IPS DF 6.9 (cell line): ENCODE measurements around the gene TOMM6.
"Not testable (repeated sequence)": the region's sequence is repeated elsewhere in the genome, so short reads cannot be mapped to it uniquely, and the experiment has no call there.

Source experiments
- DNase-seq: peaks from one replicate; pipeline ENCODE4 v3.0.0-alpha.2; 2013; ENCODE audit warnings: low read depth, low spot score
- H3K27ac ChIP-seq: one replicate; pipeline ENCODE4 v1.5.1; 2013; ENCODE audit warnings: low read length, control low read depth
- H3K27me3 ChIP-seq: 2 replicates; pipeline ENCODE4 v1.6.1; 2013; ENCODE audit warnings: mild to moderate bottlenecking, low read length; ENCODE audit not compliant: control insufficient read depth, insufficient read depth
- H3K36me3 ChIP-seq: 2 replicates; pipeline ENCODE4 v1.6.1; 2013; ENCODE audit warnings: low read length; ENCODE audit not compliant: control insufficient read depth, insufficient read depth
- H3K4me1 ChIP-seq: 2 replicates; pipeline ENCODE4 v1.6.1; 2013; ENCODE audit warnings: low read length; ENCODE audit not compliant: control insufficient read depth, insufficient read depth
- H3K4me3 ChIP-seq: 2 replicates; pipeline ENCODE4 v1.5.1; 2013; ENCODE audit warnings: mild to moderate bottlenecking, low read length
- H3K9me3 ChIP-seq: 2 replicates; pipeline ENCODE4 v1.6.1; 2013; ENCODE audit warnings: low read length, inconsistent platforms; ENCODE audit not compliant: control insufficient read depth, insufficient read depth
- WGBS: extraction: QIAGEN DNeasy Blood & Tissue Kit; methylation state at CpG from one replicate; pipeline ENCODE4 v1.1.7; 2013; ENCODE audit warnings: mixed read lengths, missing lambda C conversion rate; ENCODE audit not compliant: insufficient read length, insufficient coverage; 5-methylcytosine and 5-hydroxymethylcytosine counted together

The TOMM6 gene

GRCh38 chr6:41766043-41766664 lies 21.3 kb upstream of the TOMM6 start:
- no CpG with 5 or more reads among the region's 4 CpGs for WGBS
- not testable (repeated sequence) for H3K4me1 ChIP-seq, H3K36me3 ChIP-seq, H3K27ac ChIP-seq, H3K27me3 ChIP-seq, H3K9me3 ChIP-seq, DNase-seq, H3K4me3 ChIP-seq

DNA sequence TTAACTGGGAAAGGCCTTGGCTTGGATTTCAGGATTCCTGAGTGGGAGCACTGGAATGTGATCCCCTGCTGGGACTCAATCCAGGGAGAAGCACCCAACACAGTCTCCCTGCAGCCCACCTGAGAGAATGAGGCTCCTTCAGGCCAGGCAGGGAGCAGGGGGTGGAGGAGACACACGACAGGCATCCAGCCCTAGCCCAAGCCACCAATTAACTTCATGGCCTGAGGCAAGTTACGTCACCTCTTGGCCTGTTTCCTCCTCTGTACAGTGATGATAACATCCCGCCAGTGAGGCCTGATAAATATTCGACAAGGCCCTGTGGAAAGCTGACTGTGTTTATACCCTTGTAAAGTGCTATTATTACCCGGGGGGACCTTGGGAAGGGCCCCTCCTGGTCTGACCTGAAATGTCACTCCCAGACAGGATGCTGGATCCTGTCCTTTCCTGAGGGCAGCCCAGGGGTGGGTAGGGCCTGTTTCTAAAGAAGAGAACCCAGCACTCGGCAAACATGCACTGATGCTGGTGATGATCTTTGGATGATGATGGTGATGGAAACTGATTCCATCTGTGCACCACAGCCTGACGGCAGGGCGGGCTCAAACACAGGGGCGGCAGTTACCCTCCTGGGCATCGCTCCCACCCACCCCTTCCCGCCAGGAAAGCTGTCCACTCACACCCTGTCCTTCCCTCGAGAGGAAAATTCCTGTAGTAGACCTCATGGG lies 20.2 kb upstream of the TOMM6 start:
- DNase-seq = no peak
- no peak overlapping the region for H3K4me3 ChIP-seq
- no peaks in the 10 kb centered on the region for H3K4me1 ChIP-seq
- H3K9me3 ChIP-seq = no peaks in the 10 kb centered on the region
- no peak overlapping the region for H3K27ac ChIP-seq
- WGBS = no CpG with 5 or more reads among the region's 12 CpGs
- H3K27me3 ChIP-seq = no peaks in the 10 kb centered on the region
- peaks cover 4% of the 10 kb centered on the region; the same call in 1 of the 2 replicates for H3K36me3 ChIP-seq

- no peaks in the 10 kb centered on the region for H3K27me3 ChIP-seq
- DNase-seq = no peak
- H3K27ac ChIP-seq = no peak overlapping the region
- no peak overlapping the region for H3K4me3 ChIP-seq
- no peaks in the 10 kb centered on the region for H3K4me1 ChIP-seq
- no peaks in the 10 kb centered on the region for H3K9me3 ChIP-seq
- no CpG with 5 or more reads among the region's 10 CpGs for WGBS
- peaks cover 4% of the 10 kb centered on the region; the same call in 1 of the 2 replicates for H3K36me3 ChIP-seq
Measured at GRCh38 chr6:41768545-41769308, 18.8 kb upstream of the TOMM6 start.

GRCh38 chr6:41769376-41769775 lies 18.1 kb upstream of the TOMM6 start:
- peaks cover 4% of the 10 kb centered on the region; the same call in 1 of the 2 replicates for H3K36me3 ChIP-seq
- no peaks in the 10 kb centered on the region for H3K27me3 ChIP-seq
- no peak for DNase-seq
- no CpG with 5 or more reads among the region's 8 CpGs for WGBS
- no peaks in the 10 kb centered on the region for H3K9me3 ChIP-seq
- H3K4me1 ChIP-seq = no peaks in the 10 kb centered on the region
- no peak overlapping the region for H3K4me3 ChIP-seq
- no peak overlapping the region for H3K27ac ChIP-seq

- no peaks in the 10 kb centered on the region for H3K4me1 ChIP-seq
- peaks cover 4% of the 10 kb centered on the region; the same call in 1 of the 2 replicates for H3K36me3 ChIP-seq
- no CpG with 5 or more reads among the region's 30 CpGs for WGBS
- no peaks in the 10 kb centered on the region for H3K27me3 ChIP-seq
- H3K27ac ChIP-seq = no peak overlapping the region
- DNase-seq = no peak
- no peaks in the 10 kb centered on the region for H3K9me3 ChIP-seq
- H3K4me3 ChIP-seq = no peak overlapping the region
Measured at GRCh38 chr6:41770381-41771057, 17.0 kb upstream of the TOMM6 start.

- WGBS = no CpG with 5 or more reads among the region's 29 CpGs
- peaks cover 4% of the 10 kb centered on the region; the same call in 1 of the 2 replicates for H3K36me3 ChIP-seq
- no peak for DNase-seq
Measured at GRCh38 chr6:41771058-41771983, 16.2 kb upstream of the TOMM6 start.

DNA sequence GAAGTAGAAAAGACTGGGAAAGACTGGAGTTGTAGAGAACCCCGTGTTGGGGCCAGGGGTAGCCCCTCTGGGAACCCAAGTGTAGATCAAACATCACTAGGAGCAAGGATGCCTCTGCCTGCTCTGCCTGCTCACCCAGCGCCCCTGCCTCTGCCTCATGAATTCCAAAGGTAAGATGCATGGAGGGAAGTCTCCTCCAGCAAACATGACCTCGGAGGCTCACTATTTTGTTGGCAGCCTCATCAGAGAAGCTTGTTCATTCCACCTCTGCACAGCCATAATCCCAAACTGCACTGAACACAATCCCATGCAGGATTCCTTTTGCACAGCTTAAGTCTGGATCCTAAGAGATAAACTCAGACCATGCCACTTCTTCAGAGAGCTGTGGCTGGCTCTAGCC lies 12.7 kb upstream of the TOMM6 start:
- DNase-seq = no peak
- peaks cover 4% of the 10 kb centered on the region; the same call in 1 of the 2 replicates for H3K36me3 ChIP-seq
- no peaks in the 10 kb centered on the region for H3K27me3 ChIP-seq
- no CpG with 5 or more reads among the region's 3 CpGs for WGBS
- no peaks in the 10 kb centered on the region for H3K4me1 ChIP-seq
- no peak overlapping the region for H3K27ac ChIP-seq
- H3K9me3 ChIP-seq = no peaks in the 10 kb centered on the region
- H3K4me3 ChIP-seq = no peak overlapping the region

More at GRCh38 chr6:41771058-41771983, 16.2 kb upstream of the TOMM6 start:
- H3K9me3 ChIP-seq = no peaks in the 10 kb centered on the region
- no peaks in the 10 kb centered on the region for H3K27me3 ChIP-seq
- no peaks in the 10 kb centered on the region for H3K4me1 ChIP-seq
- H3K4me3 ChIP-seq = no peak overlapping the region
- H3K27ac ChIP-seq = no peak overlapping the region

DNA sequence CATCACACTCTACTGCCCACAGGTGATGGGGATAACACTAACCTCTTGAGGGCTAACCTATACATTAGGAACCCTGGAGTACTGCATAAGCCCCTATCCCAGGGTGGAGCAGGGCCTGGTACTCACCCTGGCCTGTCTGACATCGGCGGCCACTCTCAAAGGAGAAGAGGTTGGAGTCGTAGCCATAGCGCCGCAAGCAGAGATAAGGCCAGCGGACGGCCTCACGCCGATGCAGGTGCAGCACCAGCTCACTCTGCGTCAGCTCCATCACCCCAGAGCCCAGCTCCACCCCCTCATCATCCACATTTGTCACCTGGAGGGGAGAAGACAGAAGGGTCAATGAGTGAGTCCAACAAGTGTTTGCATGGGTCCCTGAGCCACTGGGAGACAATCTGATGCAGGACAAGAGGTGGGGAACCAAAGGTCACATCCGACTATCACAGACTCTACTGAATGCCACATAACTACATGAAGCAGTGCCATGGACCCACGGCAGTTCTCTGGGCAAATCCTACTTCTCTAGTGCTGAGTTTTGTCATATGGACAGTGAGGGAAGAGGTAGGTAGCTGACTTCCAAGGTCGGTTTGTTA lies 12.1 kb upstream of the TOMM6 start:
- Histone ChIP-seq H3K36me3 (peaks cover 4% of the 10 kb centered on the region; the same call in 1 of the 2 replicates), H3K4me3 (no peak overlapping the region), H3K9me3 (no peaks in the 10 kb centered on the region), H3K27me3 (no peaks in the 10 kb centered on the region), H3K4me1 (no peaks in the 10 kb centered on the region), H3K27ac (no peak overlapping the region)
- no CpG with 5 or more reads among the region's 13 CpGs for WGBS
- no peak for DNase-seq

GRCh38 chr6:41777551-41778285 lies 9.8 kb upstream of the TOMM6 start:
- Histone ChIP-seq H3K27me3 (no peaks in the 10 kb centered on the region), H3K4me1 (peaks cover 2% of the 10 kb centered on the region), H3K4me3 (no peak overlapping the region), H3K36me3 (no peaks in the 10 kb centered on the region), H3K9me3 (no peaks in the 10 kb centered on the region), H3K27ac (no peak overlapping the region)
- WGBS = no CpG with 5 or more reads among the region's 5 CpGs
- DNase-seq = no peak
